Medulla oblongata (tissue), 1 donor: ENCODE measurements around the gene RIIAD1.
"Not testable (repeated sequence)": the region's sequence is repeated elsewhere in the genome, so short reads cannot be mapped to it uniquely, and the experiment has no call there.

Experiments used
- DNase-seq: peaks from one replicate; pipeline ENCODE4 v3.0.0-alpha.2; 2015; ENCODE audit errors: extremely low spot score

The RIIAD1 gene

GRCh38 chr1:151720974-151721787, at the start of gene RIIAD1:
TSS of gene RIIAD1 (plus strand) at chr1:151721522. CDS start at chr1:151721537, 15 bp downstream.
- DNase-seq: peak; percentile 24

GRCh38 chr1:151673407-151673806, 47.9 kb upstream of the RIIAD1 start:
- no peak for DNase-seq

GRCh38 chr1:151680391-151680790, 40.9 kb upstream of the RIIAD1 start:
- no peak for DNase-seq

GRCh38 chr1:151680826-151681225, 40.5 kb upstream of the RIIAD1 start:
- no peak for DNase-seq

- no peak for DNase-seq
Observed at GRCh38 chr1:151681923-151682322, 39.4 kb upstream of the RIIAD1 start.

GRCh38 chr1:151682901-151683300, 38.4 kb upstream of the RIIAD1 start:
- DNase-seq: not testable (repeated sequence)

- no peak for DNase-seq
Observed at GRCh38 chr1:151684128-151684527, 37.2 kb upstream of the RIIAD1 start.

GRCh38 chr1:151686561-151686960, 34.8 kb upstream of the RIIAD1 start:
- no peak for DNase-seq

GRCh38 chr1:151689494-151689893, 31.8 kb upstream of the RIIAD1 start:
- DNase-seq: no peak

- no peak for DNase-seq
Observed at GRCh38 chr1:151692226-151692625, 29.1 kb upstream of the RIIAD1 start.

GRCh38 chr1:151693057-151693651, 28.2 kb upstream of the RIIAD1 start:
- DNase-seq: peak; percentile 59

GRCh38 chr1:151701515-151701914, 19.8 kb upstream of the RIIAD1 start:
- DNase-seq: no peak

- no peak for DNase-seq
Observed at GRCh38 chr1:151702936-151703335, 18.4 kb upstream of the RIIAD1 start.

- DNase-seq: no peak
Observed at GRCh38 chr1:151703813-151704212, 17.5 kb upstream of the RIIAD1 start.

- DNase-seq: no peak
Observed at GRCh38 chr1:151704246-151704645, 17.1 kb upstream of the RIIAD1 start.

GRCh38 chr1:151705146-151705545, 16.2 kb upstream of the RIIAD1 start:
- no peak for DNase-seq

- no peak for DNase-seq
Observed at GRCh38 chr1:151705753-151706463, 15.4 kb upstream of the RIIAD1 start.

- DNase-seq: no peak
Observed at GRCh38 chr1:151706464-151707415, 14.6 kb upstream of the RIIAD1 start.

- DNase-seq: no peak
Observed at GRCh38 chr1:151707541-151708065, 13.7 kb upstream of the RIIAD1 start.

GRCh38 chr1:151708891-151709290, 12.4 kb upstream of the RIIAD1 start:
- DNase-seq: no peak

- peak; percentile 27 for DNase-seq
Observed at GRCh38 chr1:151710187-151710840, 11.0 kb upstream of the RIIAD1 start.
